ENCODE results near the gene KLHDC10. TPM values are rescaled to one million over a fixed set of nuclear protein-coding genes. Genes with fewer than 3 reads are reported as not detected.
A peak's percentile ranks its signal among the peaks of the same experiment; 100 is the strongest.

The KLHDC10 gene
- total and polyA plus RNA-seq, 2 of the 13 experiments (the other 11 are each of a cell fraction or from before 2014, with no cell fraction given) = 11.9 to 21.6 TPM

DNA sequence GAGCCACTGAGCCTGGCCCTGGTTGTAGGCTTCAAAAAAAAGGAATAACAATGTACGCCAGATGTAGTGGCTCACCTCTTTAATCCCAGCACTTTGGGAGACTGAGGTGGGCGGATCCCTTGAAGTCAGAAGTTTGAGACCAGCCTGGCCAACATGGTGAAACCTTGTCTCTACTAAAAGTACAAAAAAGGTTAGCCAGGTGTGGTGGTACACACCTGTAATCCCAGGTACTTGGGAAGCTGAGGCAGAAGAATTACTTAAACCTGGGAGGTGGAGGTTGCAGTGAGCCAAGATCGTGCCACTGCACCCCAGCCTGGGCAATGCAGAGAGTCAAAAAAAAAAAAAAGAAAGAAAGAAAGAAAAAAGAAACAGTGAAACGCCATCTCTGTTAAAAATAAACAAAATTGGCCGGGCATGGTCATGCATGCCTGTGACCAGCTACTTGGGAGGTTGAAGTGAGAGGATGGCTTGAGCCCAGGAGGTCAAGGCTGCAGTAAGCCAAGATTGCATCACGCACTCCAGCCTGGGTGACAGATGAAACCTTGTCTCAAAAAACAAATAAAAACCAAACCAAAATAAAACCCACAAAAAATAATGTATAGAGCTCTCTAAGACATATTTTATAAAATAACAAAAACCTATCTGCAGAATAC is 4.7 kb upstream of the KLHDC10 start (continued):
- TF ChIP-seq UBTF (CRISPR knock-in tag; IDR thresholded peaks at IDR 0.05) (no peak), BHLHE40 (IDR thresholded peaks at IDR 0.05; ENCODE audit: low read length) (no peak), GLMP (CRISPR knock-in tag; IDR thresholded peaks at IDR 0.05; ENCODE audit: borderline replicate concordance) (no peak), MTA1 (CRISPR knock-in tag; IDR thresholded peaks at IDR 0.05; ENCODE audit: borderline replicate concordance) (no peak), RXRB (CRISPR knock-in tag; IDR thresholded peaks at IDR 0.05; ENCODE audit: borderline replicate concordance) (peak; percentile 82), ZNF629 (CRISPR knock-in tag; conservative IDR thresholded peaks at IDR 0.05) (no peak), ZBTB2 (CRISPR knock-in tag; IDR thresholded peaks at IDR 0.05; ENCODE audit: low read depth) (no peak), ZKSCAN8 (CRISPR knock-in tag; IDR thresholded peaks at IDR 0.05; ENCODE audit: borderline replicate concordance) (no peak), MTA3 (CRISPR knock-in tag; IDR thresholded peaks at IDR 0.05) (no peak), KDM5B (CRISPR knock-in tag; IDR thresholded peaks at IDR 0.05; ENCODE audit: borderline replicate concordance) (no peak), SYNCRIP (IDR thresholded peaks at IDR 0.05; ENCODE audit: insufficient read depth, low read depth, low read length) (no peak), NFYC (CRISPR knock-in tag; IDR thresholded peaks at IDR 0.05) (no peak), ATAD3A (CRISPR knock-in tag; IDR thresholded peaks at IDR 0.05) (no peak), ZNF136 (CRISPR knock-in tag; IDR thresholded peaks at IDR 0.05; ENCODE audit: low read depth) (no peak), YEATS2 (CRISPR knock-in tag; IDR thresholded peaks at IDR 0.05; ENCODE audit: borderline replicate concordance) (no peak), GABPB1 (CRISPR knock-in tag; IDR thresholded peaks at IDR 0.05) (0 out of 2 replicates have a peak, but pooled peaks have one; percentile 17), ZNF687 (CRISPR knock-in tag; IDR thresholded peaks at IDR 0.05) (0 out of 2 replicates have a peak, but pooled peaks have one; percentile 1), PAX8 (CRISPR knock-in tag; IDR thresholded peaks at IDR 0.05; ENCODE audit: borderline replicate concordance) (no peak)
